CD14-positive monocyte (primary cell): ENCODE measurements around the gene ZNF793. TPM values are rescaled to one million over a fixed set of nuclear protein-coding genes. Genes with fewer than 3 reads are reported as not detected.

Experiments used
- DNase-seq, 3 donors: peaks; one replicate each; pipeline ENCODE4 v3.0.0-alpha.2; 2011 to 2022
- H2AFZ ChIP-seq: 2 replicates; pipeline ENCODE4 v1.6.0; 2012; ENCODE audit warnings: mild to moderate bottlenecking, low read depth, low read length, inconsistent platforms; ENCODE audit not compliant: insufficient read depth, poor library complexity, severe bottlenecking
- H3K27ac ChIP-seq, 2 donors: 1 replicate in 1 of 2; 2 replicates in 1 of 2; pipeline ENCODE4 v1.5.1; 2012 to 2013; ENCODE audit warnings: low read length in 2 of 2, control low read depth in 1 of 2, inconsistent platforms in 1 of 2, low read depth in 1 of 2, mild to moderate bottlenecking in 1 of 2
- H3K27me3 ChIP-seq, 2 donors: one replicate each; pipeline versions ENCODE4 v1.6.0 to v1.6.1; 2011 to 2013; ENCODE audit warnings: low read length in 2 of 2; ENCODE audit not compliant: control insufficient read depth in 2 of 2, insufficient read depth in 2 of 2
- H3K36me3 ChIP-seq, 2 donors: replicated peaks in 1 of 2; 1 replicate in 1 of 2; 2 replicates in 1 of 2; pipeline versions ENCODE4 v1.5.1 to v1.6.1; 2012 to 2013; ENCODE audit warnings: low read length in 2 of 2, control low read depth in 1 of 2, inconsistent platforms in 1 of 2, mild to moderate bottlenecking in 1 of 2; ENCODE audit not compliant: insufficient read depth in 2 of 2, control insufficient read depth in 1 of 2
- H3K4me1 ChIP-seq, 2 donors: 1 replicate in 1 of 2; 2 replicates in 1 of 2; pipeline versions ENCODE4 v1.5.1 to v1.6.1; 2012 to 2013; ENCODE audit warnings: low read length in 2 of 2, control low read depth in 1 of 2, inconsistent platforms in 1 of 2, mild to moderate bottlenecking in 1 of 2, moderate library complexity in 1 of 2; ENCODE audit not compliant: insufficient read depth in 2 of 2, control insufficient read depth in 1 of 2
- H3K4me2 ChIP-seq: replicated peaks from 2 replicates; pipeline ENCODE3; 2012; ENCODE audit warnings: low read length, moderate library complexity, mild to moderate bottlenecking; ENCODE audit not compliant: poor library complexity, severe bottlenecking; ENCODE audit errors: extremely low read depth
- H3K4me3 ChIP-seq, 3 experiments: fragments of 200-600 bp in 1 of 3; sonication (generic) in 1 of 3; replicated peaks in 1 of 3; 1 replicate in 2 of 3; 2 replicates in 1 of 3; pipeline ENCODE4 v1.5.1; 2011 to 2013; ENCODE audit warnings: low read length in 3 of 3, mild to moderate bottlenecking in 3 of 3, control low read depth in 2 of 3, low read depth in 2 of 3, inconsistent platforms in 1 of 3, moderate library complexity in 1 of 3
- H3K79me2 ChIP-seq: 2 replicates; pipeline ENCODE4 v1.6.0; 2012; ENCODE audit warnings: mild to moderate bottlenecking, control low read depth, inconsistent platforms, low read length, moderate library complexity; ENCODE audit not compliant: insufficient read depth
- H3K9ac ChIP-seq: 2 replicates; pipeline ENCODE4 v1.6.0; 2017; ENCODE audit warnings: low read length, mild to moderate bottlenecking; ENCODE audit not compliant: insufficient read depth, poor library complexity, severe bottlenecking
- H3K9me3 ChIP-seq, 2 donors: replicated peaks in 1 of 2; 1 replicate in 1 of 2; 2 replicates in 1 of 2; pipeline versions ENCODE4 v1.5.1 to v1.6.1; 2012 to 2013; ENCODE audit warnings: low read length in 2 of 2, control low read depth in 1 of 2; ENCODE audit not compliant: control insufficient read depth in 1 of 2, insufficient read depth in 1 of 2
- H4K20me1 ChIP-seq: 2 replicates; pipeline ENCODE4 v1.6.0; 2012; ENCODE audit warnings: mild to moderate bottlenecking, low read length, control low read depth, moderate library complexity; ENCODE audit not compliant: insufficient read depth
- H3K27ac Mint-ChIP-seq, 7 donors: one replicate each; pipeline ENCODE4 v1.8.0; 2020; ENCODE audit warnings: mild to moderate bottlenecking in 7 of 7, mixed read lengths in 7 of 7, moderate library complexity in 6 of 7, inconsistent platforms in 2 of 7
- H3K27me3 Mint-ChIP-seq, 3 donors: one replicate each; pipeline ENCODE4 v1.8.0; 2021 to 2022; ENCODE audit warnings: low read depth in 3 of 3, mild to moderate bottlenecking in 3 of 3, mixed read lengths in 3 of 3, moderate library complexity in 3 of 3, inconsistent platforms in 1 of 3
- H3K36me3 Mint-ChIP-seq, 2 donors: one replicate each; pipeline ENCODE4 v1.8.0; 2020; ENCODE audit warnings: mixed read lengths in 2 of 2, inconsistent platforms in 1 of 2, mild to moderate bottlenecking in 1 of 2
- H3K4me1 Mint-ChIP-seq: one replicate; pipeline ENCODE4 v1.8.0; 2020; ENCODE audit warnings: mild to moderate bottlenecking, mixed read lengths
- H3K4me3 Mint-ChIP-seq, 2 donors: one replicate each; pipeline ENCODE4 v1.8.0; 2020; ENCODE audit warnings: mild to moderate bottlenecking in 2 of 2, mixed read lengths in 2 of 2, moderate library complexity in 1 of 2
- H3K9me3 Mint-ChIP-seq, 7 donors: one replicate each; pipeline ENCODE4 v1.8.0; 2020 to 2022; ENCODE audit warnings: mixed read lengths in 7 of 7, mild to moderate bottlenecking in 6 of 7, moderate library complexity in 6 of 7, inconsistent platforms in 2 of 7
- CTCF ChIP-seq: fragments of 200-600 bp; IDR thresholded peaks from one replicate; pipeline ENCODE4 v1.8.0; 2022; ENCODE audit warnings: antibody characterized with exemption, mild to moderate bottlenecking
- WGBS: methylation state at CpG from one replicate; pipeline ENCODE4 v1.1.5; 2013; ENCODE audit warnings: missing lambda C conversion rate; ENCODE audit not compliant: insufficient coverage; 5-methylcytosine and 5-hydroxymethylcytosine counted together
- intact Hi-C, 2 donors: fragments of 100-400 bp; cut with micrococcal nuclease; formaldehyde crosslinking; loops; one replicate each; pipeline versions ENCODE4 v1.15.0 to v1.15.1; 2023
- polyA plus RNA-seq, 3 donors: library from polyadenylated mRNA; depleted of rRNA in 1 of 3; unstranded in 2 of 3; stranded (reverse) in 1 of 3; fragments of 300-500 nt in 2 of 3; fragments of >200 nt in 1 of 3; fragmentation: Illumina TruSeq in 2 of 3; gene quantifications; 1 replicate in 2 of 3; 2 replicates in 1 of 3; pipeline ENCODE4 v1.2.3, GENCODE V29; 2012 to 2021

ZNF793 gene
- polyA plus RNA-seq, 3 donors: 0.08 TPM; not detected in 2

- H3K27me3 ChIP-seq: no peaks in the 10 kb centered on the region
- H2AFZ ChIP-seq: no peak overlapping the region
- no peaks in the 10 kb centered on the region for H3K4me1 ChIP-seq
- no peak overlapping the region for H3K4me3 Mint-ChIP-seq
- H3K4me3 ChIP-seq: no peak overlapping the region
- peaks cover 77 to 80% of the 10 kb centered on the region in 2 donors for H3K9me3 ChIP-seq
- H3K9ac ChIP-seq: no peak overlapping the region
- H3K36me3 ChIP-seq: no peaks in the 10 kb centered on the region
- DNase-seq: no peak
- H3K4me2 ChIP-seq: no peak overlapping the region
- 80% methylated on average over 2 of the region's 2 CpGs for WGBS
- peaks cover 38 to 87% (median 80%) of the 10 kb centered on the region in 7 donors for H3K9me3 Mint-ChIP-seq
- no peaks in the 10 kb centered on the region for H3K4me1 Mint-ChIP-seq
- no peak overlapping the region for H3K27ac ChIP-seq
- H3K27me3 Mint-ChIP-seq: peaks cover 0 to 2% (median 0%) of the 10 kb centered on the region in 3 donors
- peaks cover 0 to 5% of the 10 kb centered on the region in 2 donors for H3K36me3 Mint-ChIP-seq
- H3K27ac Mint-ChIP-seq: no peak overlapping the region
- intact Hi-C loops: no loop called here
- no peaks in the 10 kb centered on the region for H4K20me1 ChIP-seq
- H3K79me2 ChIP-seq: no peaks in the 10 kb centered on the region
- no peak for TF ChIP-seq CTCF
Observed at GRCh38 chr19:37519890-37520289, 13.2 kb downstream of the ZNF793 start.

GRCh38 chr19:37537391-37537947 is 30.7 kb downstream of the ZNF793 start:
- peaks cover 75 to 88% of the 10 kb centered on the region in 2 donors for H3K9me3 ChIP-seq
- intact Hi-C loops: no loop called here
- Mint-ChIP-seq H3K9me3 (peaks cover 28 to 83% (median 65%) of the 10 kb centered on the region in 7 donors), H3K4me1 (no peaks in the 10 kb centered on the region), H3K27me3 (no peaks in the 10 kb centered on the region), H3K27ac (no peak overlapping the region), H3K36me3 (peaks cover 0 to 6% of the 10 kb centered on the region in 2 donors), H3K4me3 (no peak overlapping the region)
- no peak for DNase-seq
- no CpG with 5 or more reads among the region's 7 CpGs for WGBS
- H4K20me1 ChIP-seq: no peaks in the 10 kb centered on the region
- H3K9ac ChIP-seq: no peak overlapping the region
- H3K27me3 ChIP-seq: no peaks in the 10 kb centered on the region
- no peaks in the 10 kb centered on the region for H3K79me2 ChIP-seq
- H3K36me3 ChIP-seq: peaks cover 0 to 5% of the 10 kb centered on the region in 2 donors
- peak overlapping the region in 1 of 3 experiments; percentile 11 for H3K4me3 ChIP-seq
- no peak overlapping the region for H3K27ac ChIP-seq
- no peak overlapping the region for H2AFZ ChIP-seq
- TF ChIP-seq CTCF: no peak
- no peak overlapping the region for H3K4me2 ChIP-seq
- no peaks in the 10 kb centered on the region for H3K4me1 ChIP-seq
